K562 (cell line): ENCODE measurements around the gene ZNF566. TPM values are rescaled to one million over a fixed set of nuclear protein-coding genes. Genes with fewer than 3 reads are reported as not detected.

Experiments used
- ATF4 ChIP-seq: fragments of 450-650 bp; formaldehyde crosslinking; IDR thresholded peaks from 2 replicates; pipeline ENCODE4 v1.4.0; 2022; ENCODE audit warnings: mild to moderate bottlenecking, moderate library complexity
- CCNT2 ChIP-seq: IDR thresholded peaks from 2 replicates; pipeline ENCODE4 v1.6.1; 2011; ENCODE audit warnings: borderline replicate concordance, low read depth, mild to moderate bottlenecking, moderate library complexity, mixed read lengths, low read length; ENCODE audit not compliant: insufficient read length; ENCODE audit errors: extremely low read depth
- HCFC1 ChIP-seq: IDR thresholded peaks from 2 replicates; pipeline ENCODE4 v1.6.1; 2012; ENCODE audit warnings: low read depth, low read length, improper control_type of control experiment
- HES1 ChIP-seq: fragments of 450-650 bp; IDR thresholded peaks from 2 replicates; pipeline ENCODE4 v1.6.1; 2016; ENCODE audit warnings: low read depth, mild to moderate bottlenecking, moderate library complexity
- JUNB ChIP-seq: fragments of 450-650 bp; formaldehyde crosslinking; conservative IDR thresholded peaks from 2 replicates; pipeline ENCODE4 v1.4.0; 2020; ENCODE audit warnings: mild to moderate bottlenecking
- KAT8 ChIP-seq: fragments of 450-650 bp; IDR thresholded peaks from 2 replicates; pipeline ENCODE4 v1.6.1; 2016; ENCODE audit warnings: low read depth, mild to moderate bottlenecking
- MAZ ChIP-seq, 2 experiments: fragments of 450-650 bp in 1 of 2; sonication (generic) in 1 of 2; formaldehyde crosslinking; IDR thresholded peaks in 1 of 2; conservative IDR thresholded peaks in 1 of 2; 2 replicates each; pipeline versions ENCODE4 v1.4.0 to v1.5.0; 2020; ENCODE audit warnings: mild to moderate bottlenecking in 1 of 2, missing genetic modification reagents in 1 of 2
- MYC ChIP-seq, 2 experiments: fragments of 250-450 bp in 1 of 2; sonication (Bioruptor Pico) in 1 of 2; IDR thresholded peaks; 2 replicates each; pipeline versions ENCODE4 v1.5.1 to v1.6.1; 2012 to 2021; ENCODE audit warnings: low read depth in 2 of 2, borderline replicate concordance in 1 of 2, improper control_type of control experiment in 1 of 2, low read length in 1 of 2, mild to moderate bottlenecking in 1 of 2, moderate library complexity in 1 of 2
- XRCC3 ChIP-seq: fragments of 450-650 bp; IDR thresholded peaks from 2 replicates; pipeline ENCODE4 v1.6.1; 2017; ENCODE audit warnings: mild to moderate bottlenecking, moderate library complexity
- ZFX ChIP-seq: sonication (generic); formaldehyde crosslinking; IDR thresholded peaks from 2 replicates; pipeline ENCODE4 v1.8.0; 2022; ENCODE audit warnings: mild to moderate bottlenecking, missing genetic modification reagents, moderate library complexity
- ZHX1 ChIP-seq: fragments of 150-350 bp; conservative IDR thresholded peaks from 2 replicates; pipeline ENCODE4 v1.6.1; 2014; ENCODE audit warnings: low read length
- ZNF217 ChIP-seq: sonication (generic); formaldehyde crosslinking; IDR thresholded peaks from 2 replicates; pipeline ENCODE4 v1.8.0; 2022; ENCODE audit warnings: mild to moderate bottlenecking, missing genetic modification reagents
- ZNF282 ChIP-seq: sonication (generic); formaldehyde crosslinking; IDR thresholded peaks from 2 replicates; pipeline ENCODE4 v1.8.1; 2023; ENCODE audit warnings: missing genetic modification reagents
- ZNF318 ChIP-seq, 2 experiments: fragments of 450-650 bp; IDR thresholded peaks; 2 replicates each; pipeline ENCODE4 v1.6.1; 2016; ENCODE audit warnings: mild to moderate bottlenecking in 2 of 2, borderline replicate concordance in 1 of 2, low read depth in 1 of 2, moderate library complexity in 1 of 2
- polyA plus RNA-seq, 8 experiments: library from polyadenylated mRNA; depleted of rRNA in 4 of 8; stranded (reverse) in 5 of 8; unstranded in 3 of 8; fragments of >200 nt; fragmentation: Nextera tagmentation in 2 of 8; fragmentation: Illumina TruSeq in 1 of 8; extraction: Ambion mirVana in 2 of 8; extraction: Trizol in 1 of 8; gene quantifications; 2 replicates each; pipeline versions ENCODE4 v1.2.1 to v1.2.3, GENCODE V29; 2011 to 2014; ENCODE audit warnings: inconsistent platforms in 1 of 8, missing spikeins in 1 of 8
- total RNA-seq, 7 experiments: library from RNA; depleted of rRNA in 6 of 7; stranded (reverse); fragments of >200 nt in 6 of 7; fragmentation: Illumina TruSeq in 2 of 7; extraction: Trizol in 2 of 7; gene quantifications; 2 replicates each; pipeline versions ENCODE4 v1.2.1 to v1.2.3, GENCODE V29; 2011 to 2021; ENCODE audit warnings: low replicate concordance in 1 of 7

Gene ZNF566
- total and polyA plus RNA-seq, 9 of the 15 experiments (the other 6 are each of a cell fraction or from before 2014, with no cell fraction given), result 5.5 to 11.4 (median 9.7) TPM

DNA sequence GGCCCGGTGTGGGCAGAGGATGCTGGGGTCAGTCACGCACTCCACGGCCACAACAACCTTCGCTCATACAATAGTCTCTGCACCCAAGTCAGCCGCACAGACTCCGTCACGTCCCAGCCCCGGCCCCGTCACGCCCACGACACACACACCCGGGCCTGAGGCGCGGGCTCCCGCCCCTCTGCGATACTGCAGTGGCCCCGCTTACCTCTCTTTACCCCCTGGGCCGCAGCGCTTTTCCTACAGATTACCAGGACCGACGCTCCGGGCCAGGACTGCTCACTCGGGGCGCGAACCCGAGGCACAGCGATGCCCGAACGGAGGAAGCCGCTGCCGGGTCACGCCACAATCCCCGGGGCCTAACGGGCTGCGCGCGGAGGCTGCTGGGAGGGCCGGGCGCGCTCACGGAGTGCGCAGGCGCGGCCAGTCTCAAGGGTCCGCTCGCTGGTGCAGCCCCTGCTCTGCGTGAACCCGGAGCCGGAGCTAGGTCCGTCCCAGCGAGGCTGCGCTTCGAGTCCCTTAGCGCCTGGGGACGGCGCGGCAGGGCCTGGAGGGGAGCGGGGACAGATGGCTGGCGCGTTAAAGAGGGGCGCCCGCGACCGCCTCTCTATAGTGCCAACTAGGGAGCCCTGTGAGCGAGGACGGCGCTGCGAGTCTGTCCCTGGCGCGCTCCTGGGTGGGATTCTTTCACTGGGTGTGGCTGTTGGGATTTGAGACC is 70.9 kb downstream of the ZNF566 start, which contains the start of gene ZFP82 (continued):
- no peak for TF ChIP-seq ZNF318 (IDR thresholded peaks at IDR 0.05; ENCODE audit: borderline replicate concordance in 1 of 2, low read depth in 1 of 2)
- TF ChIP-seq ATF4, result no peak
- TF ChIP-seq XRCC3, result no peak
- TF ChIP-seq CCNT2, result no peak
- peak; percentile 16; the same call in 1 of the 2 replicates for TF ChIP-seq MYC (IDR thresholded peaks at IDR 0.05; ENCODE audit: low read depth, low read length)
- no peak for TF ChIP-seq MYC (CRISPR knock-in tag; IDR thresholded peaks at IDR 0.05; ENCODE audit: borderline replicate concordance, low read depth)
- no peak for TF ChIP-seq HES1
- TF ChIP-seq ZHX1, result no peak
- no peak for TF ChIP-seq JUNB (CRISPR knock-in tag)
- TF ChIP-seq MAZ (CRISPR knock-in tag; conservative IDR thresholded peaks at IDR 0.05 in 1 of 2, IDR thresholded peaks at IDR 0.05 in 1 of 2), result peak in 1 of 2 experiments; percentile 27; a peak in 1 of 4 replicates
- TF ChIP-seq ZNF217 (CRISPR knock-in tag), result no peak
- TF ChIP-seq HCFC1, result no peak
- peak; percentile 32; the same call in 1 of the 2 replicates for TF ChIP-seq ZFX (CRISPR knock-in tag)
- TF ChIP-seq ZNF282, result no peak
- no peak for TF ChIP-seq KAT8
